ENCODE measurements around the gene ANGPT4. TPM values are rescaled to one million over a fixed set of nuclear protein-coding genes. Genes with fewer than 3 reads are reported as not detected.

The ANGPT4 gene
- total RNA-seq, 2 donors from 2014 or later = 0.11 TPM; not detected in 1

DNA sequence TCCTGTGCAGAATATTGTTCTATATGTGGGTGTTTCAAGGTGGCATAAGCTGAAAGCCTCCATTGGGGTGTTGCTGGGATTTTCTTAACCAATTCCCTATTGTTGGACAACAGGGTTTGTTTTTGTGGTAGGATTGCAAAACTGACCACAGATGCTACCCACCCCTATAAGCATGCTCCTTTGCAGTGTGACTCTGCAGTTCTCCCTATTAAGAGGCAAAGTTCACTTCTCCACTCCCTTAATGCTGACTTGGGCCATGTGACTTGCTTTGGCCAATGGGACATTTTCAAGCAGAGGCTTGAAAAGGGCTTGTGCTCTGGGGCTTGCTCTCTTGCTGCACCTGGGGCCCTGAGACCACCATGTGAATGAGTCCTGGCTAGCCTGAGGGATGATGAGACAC is 8.5 kb upstream of the ANGPT4 start:
- H3K9me3 ChIP-seq = no peaks in the 10 kb centered on the region
- no peaks in the 10 kb centered on the region for H3K36me3 ChIP-seq
- no peak overlapping the region for H3K27ac ChIP-seq
- H3K27me3 ChIP-seq = no peaks in the 10 kb centered on the region
- H3K4me3 ChIP-seq = no peak overlapping the region
- no peak for DNase-seq (ENCODE audit: low spot score)
- no peaks in the 10 kb centered on the region for H3K4me1 ChIP-seq
- TF ChIP-seq, protein P1, sequence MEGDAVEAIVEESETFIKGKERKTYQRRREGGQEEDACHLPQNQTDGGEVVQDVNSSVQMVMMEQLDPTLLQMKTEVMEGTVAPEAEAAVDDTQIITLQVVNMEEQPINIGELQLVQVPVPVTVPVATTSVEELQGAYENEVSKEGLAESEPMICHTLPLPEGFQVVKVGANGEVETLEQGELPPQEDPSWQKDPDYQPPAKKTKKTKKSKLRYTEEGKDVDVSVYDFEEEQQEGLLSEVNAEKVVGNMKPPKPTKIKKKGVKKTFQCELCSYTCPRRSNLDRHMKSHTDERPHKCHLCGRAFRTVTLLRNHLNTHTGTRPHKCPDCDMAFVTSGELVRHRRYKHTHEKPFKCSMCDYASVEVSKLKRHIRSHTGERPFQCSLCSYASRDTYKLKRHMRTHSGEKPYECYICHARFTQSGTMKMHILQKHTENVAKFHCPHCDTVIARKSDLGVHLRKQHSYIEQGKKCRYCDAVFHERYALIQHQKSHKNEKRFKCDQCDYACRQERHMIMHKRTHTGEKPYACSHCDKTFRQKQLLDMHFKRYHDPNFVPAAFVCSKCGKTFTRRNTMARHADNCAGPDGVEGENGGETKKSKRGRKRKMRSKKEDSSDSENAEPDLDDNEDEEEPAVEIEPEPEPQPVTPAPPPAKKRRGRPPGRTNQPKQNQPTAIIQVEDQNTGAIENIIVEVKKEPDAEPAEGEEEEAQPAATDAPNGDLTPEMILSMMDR (IDR thresholded peaks at IDR 0.05) = no peak

DNA sequence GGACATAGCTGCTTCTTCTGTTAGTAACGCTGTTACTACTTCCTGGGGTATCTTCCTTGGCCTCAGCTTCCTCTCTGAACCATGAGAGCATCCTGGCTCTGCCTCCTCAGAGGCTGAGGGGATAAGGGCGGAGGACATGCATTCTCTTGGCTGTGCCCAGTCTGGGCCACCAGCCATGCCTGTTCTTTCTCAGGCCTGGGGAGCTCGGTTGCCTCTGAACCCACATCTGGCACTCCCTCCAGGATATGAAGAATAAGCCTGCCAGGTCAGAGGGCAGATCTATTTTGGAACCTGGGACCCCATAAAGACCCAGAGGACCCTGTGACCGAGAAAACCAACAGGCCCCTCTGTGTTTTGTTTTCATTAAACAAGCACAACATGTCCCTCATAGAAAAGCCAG is 6.6 kb upstream of the ANGPT4 start:
- Histone ChIP-seq H3K4me1 (no peaks in the 10 kb centered on the region), H3K9me3 (no peaks in the 10 kb centered on the region), H3K27me3 (no peaks in the 10 kb centered on the region), H3K36me3 (no peaks in the 10 kb centered on the region), H3K4me3 (no peak overlapping the region), H3K27ac (no peak overlapping the region)
- TF ChIP-seq, protein P1 (IDR thresholded peaks at IDR 0.05) = no peak
- no peak for DNase-seq (ENCODE audit: low spot score)

DNA sequence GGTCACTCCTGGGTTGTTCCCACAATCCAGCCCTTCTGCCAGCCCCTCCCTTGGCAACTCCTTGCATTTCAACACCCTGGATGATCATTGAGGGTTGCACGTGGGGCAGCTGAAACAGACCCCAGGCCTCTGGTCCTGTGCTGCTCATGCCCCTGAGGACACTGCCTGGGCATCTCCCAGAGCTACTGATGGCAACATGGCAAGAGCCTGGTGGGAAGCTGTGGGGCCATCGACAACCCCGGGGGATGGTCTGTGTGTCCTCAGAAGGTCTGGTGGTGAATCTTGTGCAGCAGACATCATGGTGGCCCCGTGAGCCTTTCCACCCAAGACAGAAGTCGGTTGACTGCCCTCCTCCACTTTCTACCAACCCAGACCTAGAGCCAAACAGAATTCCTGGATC is 4.9 kb upstream of the ANGPT4 start:
- H3K4me1 ChIP-seq = peaks cover 0 to under 1% of the 10 kb centered on the region in 2 donors
- no peak for DNase-seq (ENCODE audit: low spot score)

DNA sequence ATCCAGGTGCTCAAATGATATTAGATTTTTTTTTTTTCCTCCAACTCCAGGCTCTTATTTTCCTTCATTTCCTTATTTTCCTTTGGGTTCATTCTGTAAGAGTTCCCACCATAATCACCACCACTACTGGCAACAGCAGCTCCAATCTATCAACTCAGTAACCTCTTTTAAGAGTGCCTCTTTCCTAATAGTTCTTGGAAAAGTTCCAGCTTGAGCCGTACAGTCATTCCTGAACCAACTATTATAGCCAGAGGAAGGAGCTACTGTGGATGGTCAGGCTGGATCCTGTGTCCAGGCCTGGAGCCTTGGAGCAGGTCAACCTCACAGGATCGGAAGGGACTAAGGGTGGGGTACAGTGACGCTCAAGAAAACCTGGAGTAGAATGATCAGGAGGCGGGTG is 4.2 kb upstream of the ANGPT4 start:
- Histone ChIP-seq H3K36me3 (no peaks in the 10 kb centered on the region), H3K4me1 (peaks cover 0 to 8% of the 10 kb centered on the region in 2 donors), H3K4me3 (no peak overlapping the region), H3K9me3 (no peaks in the 10 kb centered on the region), H3K27me3 (no peaks in the 10 kb centered on the region), H3K27ac (no peak overlapping the region)
- TF ChIP-seq, protein P1 (IDR thresholded peaks at IDR 0.05) = no peak
- no peak for DNase-seq (ENCODE audit: low spot score)

More for the DNA sequence above, 4.9 kb upstream of the ANGPT4 start:
- no peak overlapping the region for H3K4me3 ChIP-seq
- no peaks in the 10 kb centered on the region for H3K36me3 ChIP-seq
- H3K27me3 ChIP-seq = no peaks in the 10 kb centered on the region
- TF ChIP-seq, protein P1 (IDR thresholded peaks at IDR 0.05) = no peak
- no peak overlapping the region for H3K27ac ChIP-seq
- no peaks in the 10 kb centered on the region for H3K9me3 ChIP-seq

DNA sequence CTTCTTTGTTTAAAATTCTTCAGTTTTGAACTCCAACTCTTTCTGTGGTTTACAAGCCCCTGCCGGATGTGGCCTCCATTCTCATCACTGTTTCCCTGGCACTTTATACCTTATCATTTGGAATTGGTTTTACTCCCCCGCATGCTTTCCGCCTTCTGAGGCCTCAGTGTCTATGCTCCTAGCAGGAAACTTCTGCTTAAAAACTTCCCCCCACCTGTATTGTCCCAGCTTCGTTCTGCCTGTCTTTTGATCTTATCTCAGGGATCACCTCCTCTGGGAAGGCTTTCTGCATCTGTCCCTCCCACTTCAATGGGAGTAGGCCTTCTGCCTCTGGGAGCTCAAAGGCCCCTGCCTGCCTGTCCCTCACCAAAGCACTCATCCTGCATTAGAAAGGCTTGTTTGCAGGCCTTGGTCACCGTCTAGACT is 3.4 kb upstream of the ANGPT4 start:
- Histone ChIP-seq H3K9me3 (no peaks in the 10 kb centered on the region), H3K27me3 (no peaks in the 10 kb centered on the region), H3K36me3 (no peaks in the 10 kb centered on the region), H3K4me1 (peaks cover 0 to 8% of the 10 kb centered on the region in 2 donors), H3K4me3 (no peak overlapping the region), H3K27ac (no peak overlapping the region)
- no peak for DNase-seq (ENCODE audit: low spot score)
- TF ChIP-seq, protein P1 (IDR thresholded peaks at IDR 0.05) = no peak

DNA sequence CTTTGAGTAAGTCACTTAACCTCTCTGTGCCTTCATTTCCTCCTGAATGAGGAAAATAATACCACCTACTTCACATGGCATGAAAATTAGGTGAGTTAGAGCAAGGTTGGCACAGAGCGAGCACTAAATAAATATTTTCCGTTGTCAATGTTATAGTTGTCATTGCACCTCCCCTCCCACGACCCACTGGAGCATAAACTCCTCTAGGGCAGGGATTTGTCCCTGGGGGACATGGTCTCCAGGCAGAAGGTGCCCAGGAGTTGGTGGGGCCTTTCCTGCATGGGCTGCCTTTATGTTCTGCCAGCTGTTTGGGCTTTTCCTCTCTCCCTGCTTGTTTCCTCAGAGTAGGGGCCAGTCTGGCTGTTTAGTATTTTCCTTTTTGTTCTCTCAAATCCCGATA is 1.3 kb upstream of the ANGPT4 start:
- no peak for DNase-seq (ENCODE audit: low spot score)
- H3K36me3 ChIP-seq = no peaks in the 10 kb centered on the region
- no peaks in the 10 kb centered on the region for H3K27me3 ChIP-seq
- H3K9me3 ChIP-seq = no peaks in the 10 kb centered on the region
- H3K27ac ChIP-seq = no peak overlapping the region
- peaks cover 0 to 8% of the 10 kb centered on the region in 2 donors for H3K4me1 ChIP-seq
- TF ChIP-seq, protein P1 (IDR thresholded peaks at IDR 0.05) = no peak
- H3K4me3 ChIP-seq = no peak overlapping the region
